MM.1S (cell line): Measurements from ENCODE around the gene MMP25.

Experiments used
- DNase-seq: peaks from one replicate; pipeline ENCODE4 v3.0.0-alpha.2; 2015
- H2AFZ ChIP-seq: fragments of 300-600 bp; sonication (generic); 2 replicates; pipeline ENCODE4 v1.6.0; 2016; ENCODE audit warnings: antibody characterized with exemption, low read length
- H3F3A ChIP-seq: fragments of 300-600 bp; sonication (generic); 2 replicates; pipeline ENCODE4 v1.6.1; 2016; ENCODE audit warnings: mild to moderate bottlenecking, antibody characterized with exemption, low read length, moderate library complexity, mixed read lengths; ENCODE audit not compliant: insufficient read depth
- H3K27ac ChIP-seq: fragments of 300-600 bp; sonication (generic); 2 replicates; pipeline ENCODE4 v1.5.1; 2016; ENCODE audit warnings: mild to moderate bottlenecking, low read length
- H3K27me3 ChIP-seq: fragments of 300-600 bp; sonication (generic); replicated peaks from 2 replicates; pipeline ENCODE4 v1.6.0; 2016; ENCODE audit warnings: low read length; ENCODE audit not compliant: insufficient read depth
- H3K36me3 ChIP-seq: fragments of 300-600 bp; sonication (generic); replicated peaks from 2 replicates; pipeline ENCODE4 v1.6.1; 2016; ENCODE audit warnings: mild to moderate bottlenecking, low read length, mixed read lengths; ENCODE audit not compliant: insufficient read depth
- H3K4me1 ChIP-seq: fragments of 300-600 bp; sonication (generic); 2 replicates; pipeline ENCODE4 v1.6.1; 2016; ENCODE audit warnings: low read length, mixed read lengths
- H3K4me2 ChIP-seq: fragments of 300-600 bp; sonication (generic); 2 replicates; pipeline ENCODE4 v1.6.0; 2016; ENCODE audit warnings: low read depth, low read length
- H3K4me3 ChIP-seq: fragments of 300-600 bp; sonication (generic); 2 replicates; pipeline ENCODE4 v1.5.1; 2016; ENCODE audit warnings: low read length, mixed read lengths
- H3K79me2 ChIP-seq: fragments of 300-600 bp; sonication (generic); 2 replicates; pipeline ENCODE4 v1.6.1; 2016; ENCODE audit warnings: mixed run types, low read length, mixed read lengths
- H3K9ac ChIP-seq: fragments of 300-600 bp; sonication (generic); 2 replicates; pipeline ENCODE4 v1.6.1; 2016; ENCODE audit warnings: low read length, mixed read lengths
- H3K9me2 ChIP-seq: fragments of 300-600 bp; sonication (generic); replicated peaks from 2 replicates; pipeline ENCODE4 v1.6.1; 2016; ENCODE audit warnings: mild to moderate bottlenecking, low read length, mixed read lengths; ENCODE audit not compliant: insufficient read depth
- H3K9me3 ChIP-seq: fragments of 300-600 bp; sonication (generic); replicated peaks from 2 replicates; pipeline ENCODE4 v1.6.1; 2016; ENCODE audit warnings: mild to moderate bottlenecking, low read length, mixed read lengths; ENCODE audit not compliant: insufficient read depth
- H4K20me1 ChIP-seq: fragments of 300-600 bp; sonication (generic); 2 replicates; pipeline ENCODE4 v1.6.1; 2016; ENCODE audit warnings: mild to moderate bottlenecking, low read length, moderate library complexity, mixed read lengths; ENCODE audit not compliant: insufficient read depth
- EZH2 ChIP-seq: fragments of 300-600 bp; sonication (generic); optimal IDR thresholded peaks from 2 replicates; pipeline ENCODE3; 2017; ENCODE audit warnings: low read depth, mild to moderate bottlenecking, antibody characterized with exemption, low read length, mixed read lengths
- EZH2phosphoT487 ChIP-seq: fragments of 300-600 bp; sonication (generic); IDR thresholded peaks from 2 replicates; pipeline ENCODE4 v1.6.1; 2018; ENCODE audit warnings: antibody characterized with exemption, low read length
- TF ChIP-seq, protein P1 (sequence below): fragments of 300-600 bp; sonication (generic); IDR thresholded peaks from 2 replicates; pipeline ENCODE4 v1.5.1; 2016; ENCODE audit warnings: antibody characterized with exemption, low read length, mixed read lengths

Gene MMP25

GRCh38 chr16:3022208-3022683 is 24.1 kb upstream of the MMP25 start:
- H3K27ac ChIP-seq, result no peak overlapping the region
- H3K9ac ChIP-seq, result no peak overlapping the region
- H3K27me3 ChIP-seq, result peaks cover 23% of the 10 kb centered on the region
- no peaks in the 10 kb centered on the region for H3K79me2 ChIP-seq
- H3K9me2 ChIP-seq, result no peaks in the 10 kb centered on the region
- H3K36me3 ChIP-seq, result no peaks in the 10 kb centered on the region
- 0 out of 2 replicates have a peak, but pooled peaks cover 7% of the 10 kb centered on the region for H3F3A ChIP-seq
- no peak overlapping the region for H2AFZ ChIP-seq
- no peaks in the 10 kb centered on the region for H3K9me3 ChIP-seq
- TF ChIP-seq, protein P1, sequence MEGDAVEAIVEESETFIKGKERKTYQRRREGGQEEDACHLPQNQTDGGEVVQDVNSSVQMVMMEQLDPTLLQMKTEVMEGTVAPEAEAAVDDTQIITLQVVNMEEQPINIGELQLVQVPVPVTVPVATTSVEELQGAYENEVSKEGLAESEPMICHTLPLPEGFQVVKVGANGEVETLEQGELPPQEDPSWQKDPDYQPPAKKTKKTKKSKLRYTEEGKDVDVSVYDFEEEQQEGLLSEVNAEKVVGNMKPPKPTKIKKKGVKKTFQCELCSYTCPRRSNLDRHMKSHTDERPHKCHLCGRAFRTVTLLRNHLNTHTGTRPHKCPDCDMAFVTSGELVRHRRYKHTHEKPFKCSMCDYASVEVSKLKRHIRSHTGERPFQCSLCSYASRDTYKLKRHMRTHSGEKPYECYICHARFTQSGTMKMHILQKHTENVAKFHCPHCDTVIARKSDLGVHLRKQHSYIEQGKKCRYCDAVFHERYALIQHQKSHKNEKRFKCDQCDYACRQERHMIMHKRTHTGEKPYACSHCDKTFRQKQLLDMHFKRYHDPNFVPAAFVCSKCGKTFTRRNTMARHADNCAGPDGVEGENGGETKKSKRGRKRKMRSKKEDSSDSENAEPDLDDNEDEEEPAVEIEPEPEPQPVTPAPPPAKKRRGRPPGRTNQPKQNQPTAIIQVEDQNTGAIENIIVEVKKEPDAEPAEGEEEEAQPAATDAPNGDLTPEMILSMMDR, result no peak
- TF ChIP-seq EZH2, result no peak
- no peak for TF ChIP-seq EZH2phosphoT487
- H3K4me1 ChIP-seq, result 0 out of 2 replicates have a peak, but pooled peaks cover 4% of the 10 kb centered on the region
- H3K4me2 ChIP-seq, result no peak overlapping the region
- no peak overlapping the region for H3K4me3 ChIP-seq
- H4K20me1 ChIP-seq, result no peaks in the 10 kb centered on the region
- DNase-seq, result no peak

GRCh38 chr16:3022684-3023414 is 23.5 kb upstream of the MMP25 start:
- Histone ChIP-seq H3K4me1 (peaks cover 6% of the 10 kb centered on the region), H3K4me3 (peak overlapping the region; percentile 78), H3K4me2 (peak overlapping the region; percentile 74; the same call in 1 of the 2 replicates), H4K20me1 (no peaks in the 10 kb centered on the region), H3K9me3 (no peaks in the 10 kb centered on the region), H3K79me2 (no peaks in the 10 kb centered on the region), H3K9ac (peak overlapping the region; percentile 82; the same call in 1 of the 2 replicates), H3K36me3 (no peaks in the 10 kb centered on the region), H3F3A (0 out of 2 replicates have a peak, but pooled peaks cover 12% of the 10 kb centered on the region), H3K27me3 (peaks cover 20% of the 10 kb centered on the region), H3K9me2 (no peaks in the 10 kb centered on the region), H3K27ac (no peak overlapping the region), H2AFZ (no peak overlapping the region)
- DNase-seq, result peak; percentile 2
- no peak for TF ChIP-seq EZH2phosphoT487
- TF ChIP-seq, protein P1, result no peak
- no peak for TF ChIP-seq EZH2

DNA sequence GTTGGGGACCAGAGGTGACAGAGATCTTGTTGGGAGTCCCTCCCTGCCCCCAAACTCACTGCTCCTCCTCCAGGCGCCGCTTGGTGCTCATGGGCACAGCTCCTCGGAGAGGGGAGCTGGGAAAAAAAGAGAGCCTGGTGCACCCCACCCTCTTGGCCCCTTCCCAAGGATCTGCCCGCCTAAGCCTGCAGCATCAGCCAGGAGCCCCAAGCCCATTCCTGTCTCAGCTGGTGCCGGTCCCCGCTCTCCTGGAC is 23.0 kb upstream of the MMP25 start:
- H3K4me2 ChIP-seq, result peak overlapping the region; percentile 74
- H3K9ac ChIP-seq, result peak overlapping the region; percentile 82; the same call in 1 of the 2 replicates
- H3F3A ChIP-seq, result 0 out of 2 replicates have a peak, but pooled peaks cover 14% of the 10 kb centered on the region
- TF ChIP-seq EZH2 (no peak), EZH2phosphoT487 (no peak)
- TF ChIP-seq, protein P1, result no peak
- no peak overlapping the region for H3K27ac ChIP-seq
- H2AFZ ChIP-seq, result peak overlapping the region; percentile 86
- H3K9me2 ChIP-seq, result no peaks in the 10 kb centered on the region
- H3K27me3 ChIP-seq, result peaks cover 15% of the 10 kb centered on the region
- H3K4me3 ChIP-seq, result peak overlapping the region; percentile 78
- DNase-seq, result peak; percentile 12
- H3K79me2 ChIP-seq, result no peaks in the 10 kb centered on the region
- no peaks in the 10 kb centered on the region for H3K9me3 ChIP-seq
- H3K4me1 ChIP-seq, result peaks cover 8% of the 10 kb centered on the region
- H4K20me1 ChIP-seq, result no peaks in the 10 kb centered on the region
- no peaks in the 10 kb centered on the region for H3K36me3 ChIP-seq
